HG03457 (cell line): ENCODE measurements around the gene ETHE1.

Experiments
- ATAC-seq: cut with Tn5 transposase; IDR thresholded peaks from one replicate; pipeline ENCODE4 v1.9.1; 2021; ENCODE audit warnings: moderate number of reproducible peaks; ENCODE audit not compliant: unreplicated experiment

ETHE1 gene

DNA sequence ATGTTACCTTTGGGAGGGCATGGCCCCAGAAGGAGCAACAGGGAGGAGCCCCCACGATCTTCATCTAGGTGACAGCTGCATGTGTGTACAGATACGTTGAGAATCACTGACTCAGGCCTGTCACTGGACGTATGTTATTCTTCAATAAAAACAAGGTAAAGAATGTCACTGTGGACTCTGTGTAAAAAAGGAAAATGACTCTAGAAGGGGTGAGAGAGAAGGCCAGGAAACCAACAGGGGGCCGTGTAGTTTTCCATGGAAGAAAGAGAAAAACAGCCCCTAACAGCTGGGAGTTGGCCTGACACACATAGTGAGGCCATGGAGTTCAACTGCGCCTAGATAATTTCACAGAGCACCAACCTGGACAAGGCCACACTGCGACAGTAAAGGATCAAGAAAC lies 59.7 kb downstream of the ETHE1 start:
- no peak for ATAC-seq

DNA sequence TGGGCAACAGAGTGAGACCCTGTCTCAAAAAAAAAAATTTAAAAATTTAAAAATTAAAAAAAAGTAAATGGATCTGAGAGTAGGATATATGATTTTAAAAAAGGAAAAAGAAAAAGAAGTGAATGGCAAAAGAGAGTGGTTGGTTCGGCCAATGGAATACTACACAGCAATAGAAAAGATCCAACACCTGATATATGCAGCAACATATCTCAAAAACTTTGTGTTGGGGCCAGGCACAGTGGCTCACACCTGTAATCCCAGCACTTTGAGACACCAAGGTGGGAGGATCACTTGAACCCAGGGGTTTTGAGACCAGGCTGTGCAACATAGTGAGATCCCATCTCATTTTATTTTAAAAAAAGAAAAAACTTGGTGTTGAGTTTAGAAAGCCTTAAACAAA lies 60.2 kb downstream of the ETHE1 start:
- ATAC-seq: no peak

DNA sequence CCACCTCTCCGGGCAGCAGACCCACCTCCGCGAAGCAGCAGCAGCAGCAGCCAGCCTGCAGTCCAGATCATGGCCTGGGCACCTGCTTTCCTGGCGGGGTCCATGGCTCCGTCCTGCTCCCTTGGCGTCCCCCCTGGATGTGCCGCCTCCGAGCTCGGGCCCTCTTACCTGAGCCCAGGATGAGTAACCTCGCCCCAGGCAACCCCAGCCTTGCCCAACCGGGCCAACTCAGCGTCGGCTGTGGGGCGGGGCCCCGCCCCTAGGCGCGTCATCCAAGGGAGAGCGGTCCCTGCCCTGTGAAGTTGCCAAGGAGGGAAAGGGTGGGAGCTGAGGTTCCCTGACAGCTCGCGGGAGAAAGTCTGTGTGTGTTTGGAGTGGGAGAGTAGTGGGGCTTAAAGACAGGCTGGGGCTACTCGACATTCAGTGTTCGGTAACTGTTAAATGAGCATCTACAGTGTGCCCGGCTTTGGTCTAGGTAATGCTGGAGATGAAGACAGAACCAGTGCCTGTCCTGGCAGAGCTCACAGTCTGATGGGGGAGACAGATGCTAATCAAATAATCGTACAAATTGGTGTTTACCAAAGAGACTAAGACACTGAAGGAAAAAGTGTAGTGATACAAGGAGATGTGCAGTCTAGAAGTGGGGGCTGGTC lies 61.4 kb downstream of the ETHE1 start, which contains the start of gene LYPD3:
TSS of gene LYPD3 (minus strand) at position 141 of the 653 bp plus-strand sequence. CDS start at position 104, 37 bp downstream.
- ATAC-seq: no peak

DNA sequence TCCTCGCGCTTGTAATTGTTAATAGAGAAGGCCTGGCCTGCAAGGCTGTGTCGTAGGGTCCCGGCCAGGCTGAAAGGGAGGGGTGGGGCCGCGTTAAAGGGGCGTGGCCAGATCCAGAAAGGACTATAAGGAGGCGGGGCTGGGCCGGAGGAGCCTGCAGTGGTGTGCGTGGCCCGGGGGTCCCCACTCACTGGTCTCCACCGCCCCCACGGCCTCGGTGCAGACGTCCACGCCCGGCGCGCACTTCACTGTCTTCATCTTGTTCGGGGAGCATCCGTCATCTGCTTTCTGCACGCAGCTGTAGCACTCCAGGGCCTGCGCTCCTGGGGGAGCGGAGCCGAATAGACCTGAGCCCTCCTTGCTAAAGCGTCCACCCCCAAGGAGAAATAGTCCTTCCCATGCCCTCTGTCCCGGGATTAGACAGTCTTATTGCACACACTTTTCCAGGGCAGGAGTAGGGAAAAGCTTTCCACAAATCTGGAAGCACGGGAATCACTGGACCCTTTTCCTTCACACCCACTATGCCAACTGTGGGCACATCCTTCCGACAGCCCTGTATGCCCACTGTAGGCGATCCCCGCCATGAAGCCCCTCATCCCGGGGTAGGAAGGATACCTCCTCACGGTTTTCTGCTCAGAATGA lies 62.7 kb downstream of the ETHE1 start:
- ATAC-seq: peak; percentile 17

DNA sequence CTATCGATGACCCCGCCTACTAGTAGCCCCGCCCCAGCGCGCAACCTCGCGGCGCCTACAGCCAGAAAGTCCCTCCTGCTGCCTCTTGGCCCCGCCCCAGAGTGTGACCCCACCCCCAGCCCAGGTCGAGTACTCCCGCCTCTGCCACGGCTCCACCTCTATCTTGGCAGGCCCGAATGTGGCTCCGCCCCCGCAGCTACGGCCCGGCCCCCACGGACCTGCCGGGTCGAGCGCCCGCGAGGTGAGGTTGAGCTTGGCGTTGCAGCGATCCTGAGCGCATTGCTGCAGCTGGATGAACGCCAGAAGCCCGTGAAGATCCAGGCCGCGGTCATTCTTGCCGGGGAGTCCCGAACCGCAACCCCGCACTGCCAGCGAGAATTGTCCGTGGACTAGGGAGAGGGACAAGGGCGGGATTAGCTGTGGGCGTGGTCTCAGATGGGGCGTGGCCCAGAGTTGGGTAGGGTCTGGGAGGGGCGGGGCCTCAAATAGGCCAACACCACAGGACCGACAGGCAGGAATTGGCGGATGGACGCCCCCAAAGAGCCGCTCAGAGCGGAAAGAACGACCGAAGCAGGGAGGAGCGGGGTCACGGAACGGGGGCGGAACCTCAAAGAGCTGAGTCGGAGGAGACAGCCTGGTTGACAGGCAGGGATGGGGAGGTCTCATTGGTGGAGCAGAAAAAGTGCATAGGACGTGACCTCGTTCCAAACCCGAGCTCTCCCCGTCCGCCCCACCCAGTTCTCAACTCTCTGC lies 63.4 kb downstream of the ETHE1 start:
- peak; percentile 77 for ATAC-seq

DNA sequence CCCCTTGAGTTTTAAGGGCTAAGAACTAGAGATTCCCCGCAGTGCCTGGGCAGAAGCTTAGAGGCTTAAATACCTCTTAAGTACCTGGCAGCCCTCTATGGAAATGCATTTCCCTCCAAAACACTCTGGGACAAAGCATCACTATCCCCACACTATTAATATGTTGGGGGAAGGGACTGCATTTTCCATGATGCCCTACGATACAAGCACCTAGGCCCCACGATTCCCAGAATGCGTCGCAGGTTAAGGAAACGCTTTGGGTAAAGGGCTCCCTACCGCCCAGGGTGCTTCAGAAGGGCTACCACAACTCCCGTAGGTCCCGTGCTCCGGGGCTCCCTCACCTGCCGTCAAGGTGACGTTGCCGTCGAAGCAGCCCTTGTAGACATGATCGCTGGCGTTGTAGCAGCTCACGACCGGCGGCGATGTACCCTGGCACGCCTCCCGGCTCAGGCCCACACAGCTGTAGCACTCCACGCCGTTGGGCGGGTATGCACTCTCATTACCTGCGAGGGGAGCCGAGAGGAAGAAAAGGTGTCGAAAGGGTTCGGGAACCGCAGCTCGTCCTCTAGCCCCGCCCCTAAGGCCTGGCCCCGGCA lies 64.1 kb downstream of the ETHE1 start:
- ATAC-seq: no peak

DNA sequence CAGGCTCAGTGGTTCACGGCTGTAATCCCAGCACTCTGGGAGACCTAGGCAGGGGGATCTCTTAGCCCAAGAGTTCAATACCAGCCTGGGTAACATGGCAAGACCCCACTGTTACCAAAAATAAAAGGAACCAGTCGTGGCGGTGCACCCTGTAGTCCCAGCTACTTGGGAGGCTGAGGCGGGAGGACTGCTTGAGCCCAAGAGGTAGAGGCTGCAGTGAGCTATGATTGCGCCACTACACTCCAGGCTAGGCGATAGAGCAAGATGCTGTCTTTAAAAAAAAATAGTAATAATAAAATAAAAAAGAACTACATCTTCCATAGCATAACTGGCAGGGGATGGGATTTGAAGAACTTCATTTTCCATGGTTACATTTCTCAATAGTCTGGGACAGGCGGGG lies 64.6 kb downstream of the ETHE1 start:
- no peak for ATAC-seq

DNA sequence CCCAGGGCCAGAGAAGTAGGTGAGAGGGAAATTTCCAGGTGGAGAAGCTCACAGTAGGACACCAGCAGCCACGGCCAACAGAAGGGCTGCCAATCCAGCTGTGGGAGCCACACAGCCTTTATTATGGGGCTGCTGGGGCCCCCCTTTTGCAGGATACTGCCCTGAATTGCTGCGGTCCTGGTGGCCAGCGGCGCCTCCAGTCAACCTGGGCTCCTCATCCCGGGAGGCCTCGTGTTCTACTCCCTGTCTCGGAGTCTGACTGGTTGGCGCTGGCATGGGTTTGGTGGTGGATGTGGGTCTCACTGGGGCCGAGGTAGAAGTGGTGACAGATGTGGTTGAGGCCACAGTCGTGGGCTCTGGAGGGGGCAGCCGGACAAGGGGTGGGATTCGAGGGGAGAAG lies 65.7 kb downstream of the ETHE1 start:
- ATAC-seq: no peak

DNA sequence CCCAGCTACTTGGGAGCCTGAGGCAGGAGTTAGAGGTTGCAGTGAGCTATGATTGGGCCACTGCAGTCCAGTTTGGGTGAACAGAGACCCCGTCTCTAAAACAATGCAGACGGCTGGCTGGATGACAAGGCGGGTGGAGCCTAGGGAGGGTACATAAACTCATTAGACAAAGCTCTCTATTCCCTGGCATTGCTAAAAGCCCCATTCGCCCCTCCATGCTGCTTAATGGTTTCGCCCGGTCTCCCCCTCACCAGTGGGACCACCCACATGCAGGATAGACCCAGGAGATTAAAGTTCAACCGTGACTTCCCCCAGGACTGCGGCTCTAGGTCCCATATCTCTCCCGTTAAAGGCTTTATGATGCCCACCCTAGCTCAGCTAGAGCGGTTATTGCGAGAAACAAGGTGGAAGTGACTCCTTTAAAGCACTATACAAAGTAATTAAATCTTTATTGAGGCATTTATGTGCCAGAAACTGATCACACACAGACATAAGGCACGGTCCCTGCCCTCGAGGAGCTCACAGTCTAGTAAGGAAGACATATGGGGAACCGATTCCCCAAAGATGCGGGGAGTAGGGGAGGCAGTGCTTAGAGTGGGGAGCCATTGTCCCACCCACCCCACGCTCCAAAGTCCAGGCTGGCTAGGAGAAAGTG lies 66.5 kb downstream of the ETHE1 start:
- ATAC-seq: no peak

DNA sequence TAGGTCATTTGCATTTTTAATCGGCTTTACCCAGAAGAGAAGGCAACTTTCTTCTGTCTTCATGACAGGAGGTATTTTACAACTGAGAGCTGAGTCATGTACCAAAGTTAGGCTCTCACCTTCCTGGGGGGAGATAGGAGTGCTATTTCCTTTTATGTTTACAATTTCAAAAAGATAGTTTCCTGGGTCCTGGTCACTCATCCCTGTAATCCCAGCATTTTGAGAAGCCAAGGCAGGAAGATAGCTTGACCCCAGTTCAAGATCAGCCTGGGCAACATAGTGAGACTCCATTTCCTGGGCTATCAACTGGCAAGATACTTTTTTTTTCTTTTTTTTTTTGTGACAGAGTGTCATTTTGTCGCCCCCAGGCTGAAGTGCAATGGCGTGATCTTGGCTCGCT lies 69.2 kb downstream of the ETHE1 start:
- no peak for ATAC-seq
